Liver (tissue), 9 donors: ENCODE data around the gene STAB1. TPM values are rescaled to one million over a fixed set of nuclear protein-coding genes. Genes with fewer than 3 reads are reported as not detected.

Source experiments
- DNase-seq: peaks from one replicate; pipeline ENCODE4 v3.0.0-alpha.2; 2017; ENCODE audit warnings: low spot score
- H3K27ac ChIP-seq, 2 donors: one replicate each; pipeline ENCODE4 v1.7.0; 2013; ENCODE audit warnings: inconsistent platforms in 2 of 2, low read length in 2 of 2, control low read depth in 1 of 2, low read depth in 1 of 2, mild to moderate bottlenecking in 1 of 2
- H3K27me3 ChIP-seq, 4 donors: one replicate each; pipeline versions ENCODE4 v1.6.1 to v1.7.0; 2013; ENCODE audit warnings: low read length in 3 of 4, inconsistent platforms in 1 of 4, mild to moderate bottlenecking in 1 of 4, moderate library complexity in 1 of 4; ENCODE audit not compliant: control insufficient read depth in 4 of 4, insufficient read depth in 4 of 4
- H3K36me3 ChIP-seq, 4 donors: one replicate each; pipeline versions ENCODE4 v1.6.1 to v1.7.0; 2013; ENCODE audit warnings: low read length in 3 of 4, mild to moderate bottlenecking in 3 of 4, low read depth in 1 of 4, moderate library complexity in 1 of 4; ENCODE audit not compliant: control insufficient read depth in 4 of 4, insufficient read depth in 3 of 4
- H3K4me1 ChIP-seq, 4 donors: one replicate each; pipeline versions ENCODE4 v1.6.1 to v1.7.0; 2013; ENCODE audit warnings: low read length in 3 of 4, mild to moderate bottlenecking in 3 of 4, moderate library complexity in 1 of 4; ENCODE audit not compliant: control insufficient read depth in 4 of 4, insufficient read depth in 4 of 4
- H3K4me3 ChIP-seq, 3 donors: one replicate each; pipeline versions ENCODE4 v1.6.1 to v1.7.0; 2013; ENCODE audit warnings: low read length in 3 of 3, control low read depth in 1 of 3, low read depth in 1 of 3, mild to moderate bottlenecking in 1 of 3
- H3K9ac ChIP-seq, 2 donors: one replicate each; pipeline ENCODE4 v1.7.0; 2013; ENCODE audit warnings: low read length in 2 of 2, mild to moderate bottlenecking in 2 of 2, moderate library complexity in 2 of 2, control low read depth in 1 of 2, low read depth in 1 of 2
- H3K9me3 ChIP-seq, 4 donors: one replicate each; pipeline versions ENCODE4 v1.6.1 to v1.7.0; 2013; ENCODE audit warnings: low read length in 3 of 4; ENCODE audit not compliant: control insufficient read depth in 4 of 4
- ATF3 ChIP-seq: IDR thresholded peaks from 2 replicates; pipeline ENCODE4 v1.6.1; 2016; ENCODE audit warnings: antibody characterized with exemption
- CTCF ChIP-seq: fragments of 150-350 bp; IDR thresholded peaks from 2 replicates; pipeline ENCODE4 v1.5.1; 2017; ENCODE audit warnings: improper control_type of control experiment, low read depth, low read length; ENCODE audit not compliant: missing input control
- EGR1 ChIP-seq, 2 donors: IDR thresholded peaks; 2 replicates each; pipeline ENCODE4 v1.6.1; 2016 to 2018; ENCODE audit warnings: antibody characterized with exemption in 2 of 2, low read depth in 2 of 2
- FOXA1 ChIP-seq: IDR thresholded peaks from 2 replicates; pipeline ENCODE4 v1.6.1; 2016; ENCODE audit warnings: antibody characterized with exemption
- GABPA ChIP-seq, 2 donors: IDR thresholded peaks in 1 of 2; conservative IDR thresholded peaks in 1 of 2; 2 replicates each; pipeline ENCODE4 v1.6.1; 2016; ENCODE audit warnings: antibody characterized with exemption in 2 of 2, mild to moderate bottlenecking in 1 of 2, moderate library complexity in 1 of 2
- HNF4A ChIP-seq, 2 donors: conservative IDR thresholded peaks; 2 replicates each; pipeline ENCODE4 v1.6.1; 2016; ENCODE audit warnings: antibody characterized with exemption in 2 of 2, mild to moderate bottlenecking in 2 of 2
- HNF4G ChIP-seq: IDR thresholded peaks from 2 replicates; pipeline ENCODE4 v1.6.1; 2016; ENCODE audit warnings: antibody characterized with exemption
- JUND ChIP-seq, 2 donors: IDR thresholded peaks; 2 replicates each; pipeline ENCODE4 v1.6.1; 2016; ENCODE audit warnings: antibody characterized with exemption in 2 of 2
- MAX ChIP-seq: IDR thresholded peaks from 2 replicates; pipeline ENCODE4 v1.6.1; 2016; ENCODE audit warnings: antibody characterized with exemption
- NR2F2 ChIP-seq: IDR thresholded peaks from 2 replicates; pipeline ENCODE4 v1.6.1; 2016; ENCODE audit warnings: antibody characterized with exemption
- REST ChIP-seq: IDR thresholded peaks from 2 replicates; pipeline ENCODE4 v1.6.1; 2016; ENCODE audit warnings: antibody characterized with exemption, mild to moderate bottlenecking
- RXRA ChIP-seq, 2 donors: IDR thresholded peaks; 2 replicates each; pipeline ENCODE4 v1.6.1; 2017 to 2018; ENCODE audit warnings: antibody characterized with exemption in 2 of 2, mild to moderate bottlenecking in 1 of 2
- SP1 ChIP-seq: IDR thresholded peaks from 2 replicates; pipeline ENCODE4 v1.6.1; 2018; ENCODE audit warnings: antibody characterized with exemption, mild to moderate bottlenecking
- TAF1 ChIP-seq: conservative IDR thresholded peaks from 2 replicates; pipeline ENCODE4 v1.6.1; 2016; ENCODE audit warnings: antibody characterized with exemption, mild to moderate bottlenecking
- YY1 ChIP-seq: IDR thresholded peaks from 2 replicates; pipeline ENCODE4 v1.6.1; 2016; ENCODE audit warnings: antibody characterized with exemption, mild to moderate bottlenecking
- ZBTB33 ChIP-seq: IDR thresholded peaks from 2 replicates; pipeline ENCODE4 v1.6.1; 2016; ENCODE audit warnings: antibody characterized with exemption
- WGBS: extraction: QIAGEN DNeasy Blood & Tissue Kit; methylation state at CpG from one replicate; pipeline ENCODE4 v1.1.7; 2013; 5-methylcytosine and 5-hydroxymethylcytosine counted together
- polyA plus RNA-seq, 2 donors: library from polyadenylated mRNA; stranded (reverse) in 1 of 2; unstranded in 1 of 2; fragments of 200-250 nt in 1 of 2; fragments of >200 nt in 1 of 2; fragmentation: Nextera tagmentation in 1 of 2; extraction: Ambion mirVana in 1 of 2; gene quantifications; one replicate each; pipeline versions ENCODE4 v1.2.1 to v1.2.3, GENCODE V29; 2013 to 2015
- total RNA-seq, 2 donors: library from RNA; depleted of rRNA; stranded (reverse); fragments of >200 nt; gene quantifications; one replicate each; pipeline ENCODE4 v1.2.3, GENCODE V29; 2014
- donor health status: healthy.
- donor health status: healthy.
- donor health status: healthy.
- donor health status: healthy.
- donor health status: healthy.

The STAB1 gene
- total and polyA plus RNA-seq, 4 donors, result 42.0 to 198 (median 71.5) TPM

- Histone ChIP-seq H3K36me3 (peaks cover 2 to 6% (median 4%) of the 10 kb centered on the region in 4 donors), H3K9me3 (no peaks in the 10 kb centered on the region), H3K4me3 (peak within 1 kb of the TSS; percentile 58 to 89 (median 65)), H3K27ac (peak within 1 kb of the TSS; percentile 89), H3K4me1 (peaks cover 9 to 37% (median 25%) of the 10 kb centered on the region in 4 donors), H3K9ac (peak within 1 kb of the TSS; percentile 69 to 83), H3K27me3 (no peaks in the 10 kb centered on the region)
- TF ChIP-seq RXRA (IDR thresholded peaks at IDR 0.05) (peak; percentile 83 to 89), SP1 (peak; percentile 82), YY1 (peak; percentile 73), HNF4A (conservative IDR thresholded peaks at IDR 0.05) (no peak), ZBTB33 (no peak), HNF4G (no peak), FOXA1 (peak; percentile 19), GABPA (IDR thresholded peaks at IDR 0.05 in 1 of 2, conservative IDR thresholded peaks at IDR 0.05 in 1 of 2) (peak in 1 of 2 donors; percentile 58), EGR1 (IDR thresholded peaks at IDR 0.05; ENCODE audit: low read depth in 2 of 2) (peak; percentile 100), JUND (IDR thresholded peaks at IDR 0.05) (no peak), TAF1 (peak; percentile 91), NR2F2 (no peak), CTCF (no peak), ATF3 (no peak), MAX (peak; percentile 78), REST (peak; percentile 94)
- under 1% methylated on average over 65 of the region's 65 CpGs for WGBS
- peak; percentile 95 for DNase-seq
Observed at GRCh38 chr3:52536369-52537164, 41.4 kb downstream of the STAB1 start, which contains the start of gene UQCC5. Gene UQCC5 (plus strand): TSS chr3:52536605. CDS start chr3:52536756, 151 bp downstream.
